Effector memory CD4-positive, alpha-beta T cell (primary cell): ENCODE measurements around the gene PAIP2B.

Experiments used
- DNase-seq, 3 donors: peaks; one replicate each; pipeline ENCODE4 v3.0.0-alpha.2; 2020
- H3K27ac ChIP-seq: 2 replicates; pipeline ENCODE4 v1.7.0; 2013; ENCODE audit warnings: mild to moderate bottlenecking, low read length, moderate library complexity; ENCODE audit not compliant: insufficient read depth, poor library complexity, severe bottlenecking
- H3K27me3 ChIP-seq: replicated peaks from 2 replicates; pipeline ENCODE4 v1.7.0; 2013; ENCODE audit warnings: mild to moderate bottlenecking, low read length; ENCODE audit not compliant: insufficient read depth, control insufficient read depth, poor library complexity, severe bottlenecking
- H3K36me3 ChIP-seq: 2 replicates; pipeline ENCODE4 v1.7.0; 2013; ENCODE audit warnings: mild to moderate bottlenecking, low read length, moderate library complexity; ENCODE audit not compliant: control insufficient read depth, insufficient read depth
- H3K4me1 ChIP-seq: 2 replicates; pipeline ENCODE4 v1.7.0; 2013; ENCODE audit warnings: low read length, mild to moderate bottlenecking; ENCODE audit not compliant: control insufficient read depth, insufficient read depth, poor library complexity, severe bottlenecking
- H3K4me3 ChIP-seq: 2 replicates; pipeline ENCODE4 v1.7.0; 2013; ENCODE audit warnings: low read length, low read depth, mild to moderate bottlenecking; ENCODE audit not compliant: insufficient read depth, poor library complexity, severe bottlenecking
- H3K9me3 ChIP-seq: 2 replicates; pipeline ENCODE4 v1.7.0; 2013; ENCODE audit warnings: mild to moderate bottlenecking, low read length, moderate library complexity; ENCODE audit not compliant: control insufficient read depth

PAIP2B gene

GRCh38 chr2:71136174-71136573 lies 90.7 kb downstream of the PAIP2B start:
- H3K27ac ChIP-seq, result no peak overlapping the region
- no peaks in the 10 kb centered on the region for H3K27me3 ChIP-seq
- peaks cover 70% of the 10 kb centered on the region for H3K36me3 ChIP-seq
- no peaks in the 10 kb centered on the region for H3K9me3 ChIP-seq
- no peak for DNase-seq
- peaks cover 15% of the 10 kb centered on the region for H3K4me1 ChIP-seq
- H3K4me3 ChIP-seq, result no peak overlapping the region

GRCh38 chr2:71133603-71134002 lies 93.3 kb downstream of the PAIP2B start:
- no peaks in the 10 kb centered on the region for H3K9me3 ChIP-seq
- no peaks in the 10 kb centered on the region for H3K27me3 ChIP-seq
- peaks cover 46% of the 10 kb centered on the region for H3K36me3 ChIP-seq

More at GRCh38 chr2:71133603-71134002, 93.3 kb downstream of the PAIP2B start:
- DNase-seq, result no peak
- Histone ChIP-seq H3K4me3 (no peak overlapping the region), H3K27ac (no peak overlapping the region), H3K4me1 (peaks cover 27% of the 10 kb centered on the region)
